ENCODE data around the gene AGRN.

AGRN gene

GRCh38 chr1:978069-978834 lies 41.7 kb upstream of the AGRN start:
- no peak for TF ChIP-seq CTCF (IDR thresholded peaks at IDR 0.05; ENCODE audit: low read depth, low read length, missing control alignments)
- no peak for DNase-seq (ENCODE audit: extremely low read depth, low read depth)
- no peak overlapping the region for H3K4me3 ChIP-seq (replicated peaks; ENCODE audit: low read depth, low read length)

- no peak overlapping the region for H3K4me3 ChIP-seq (replicated peaks; ENCODE audit: low read depth, low read length)
- no peak for DNase-seq (ENCODE audit: extremely low read depth, low read depth)
- TF ChIP-seq CTCF (IDR thresholded peaks at IDR 0.05; ENCODE audit: low read depth, low read length, missing control alignments) = no peak
Measured at GRCh38 chr1:978835-979743, 40.8 kb upstream of the AGRN start.

- no peak for DNase-seq (ENCODE audit: extremely low read depth, low read depth)
- H3K4me3 ChIP-seq (replicated peaks; ENCODE audit: low read depth, low read length) = no peak overlapping the region
- TF ChIP-seq CTCF (IDR thresholded peaks at IDR 0.05; ENCODE audit: low read depth, low read length, missing control alignments) = no peak
Measured at GRCh38 chr1:979744-980072, 40.2 kb upstream of the AGRN start.

- H3K4me3 ChIP-seq (replicated peaks; ENCODE audit: low read depth, low read length) = no peak overlapping the region
- no peak for TF ChIP-seq CTCF (IDR thresholded peaks at IDR 0.05; ENCODE audit: low read depth, low read length, missing control alignments)
- no peak for DNase-seq (ENCODE audit: extremely low read depth, low read depth)
Measured at GRCh38 chr1:980137-980571, 39.8 kb upstream of the AGRN start.

GRCh38 chr1:980602-981395 lies 39.1 kb upstream of the AGRN start:
- no peak for DNase-seq (ENCODE audit: extremely low read depth, low read depth)
- TF ChIP-seq CTCF (IDR thresholded peaks at IDR 0.05; ENCODE audit: low read depth, low read length, missing control alignments) = no peak
- H3K4me3 ChIP-seq (replicated peaks; ENCODE audit: low read depth, low read length) = no peak overlapping the region

- DNase-seq (ENCODE audit: extremely low read depth, low read depth) = no peak
- TF ChIP-seq CTCF (IDR thresholded peaks at IDR 0.05; ENCODE audit: low read depth, low read length, missing control alignments) = no peak
- H3K4me3 ChIP-seq (replicated peaks; ENCODE audit: low read depth, low read length) = no peak overlapping the region
Measured at GRCh38 chr1:981491-981954, 38.4 kb upstream of the AGRN start.

Measured in HFF-Myc (cell line).